MCF 10A (cell line): ENCODE results near the gene TTC7B. TPM values are rescaled to one million over a fixed set of nuclear protein-coding genes. Genes with fewer than 3 reads are reported as not detected.

Experiments used
- BruUV-seq: library from RNA; stranded (reverse); fragments of 400-500 nt; replicated peaks from 2 replicates; lab custom pipeline; 2021; lab: Mats Ljungman, UMichigan
- CTCF ChIA-PET: fragments of 300-600 bp; sonication (Branson Sonifier 250); formaldehyde crosslinking; extraction: SDS; loops from one replicate; lab custom pipeline; 2021; ENCODE audit warnings: antibody characterized with exemption, inconsistent platforms; lab: Yijun Ruan, JAX
- POLR2A ChIA-PET: fragments of 300-600, 350-650 bp; sonication (Branson Sonifier 250); formaldehyde crosslinking; extraction: SDS; loops from one replicate; lab custom pipeline; 2020; ENCODE audit warnings: antibody characterized with exemption, inconsistent platforms; lab: Yijun Ruan, JAX
- DNase-seq: peaks from one replicate; pipeline ENCODE4 v3.0.0-alpha.2; 2018; ENCODE audit not compliant: unreplicated experiment
- H3K27ac Mint-ChIP-seq: one replicate; pipeline ENCODE4 v1.8.0; 2022; ENCODE audit warnings: mild to moderate bottlenecking, low read depth, mixed read lengths; ENCODE audit not compliant: unreplicated experiment
- H3K27me3 Mint-ChIP-seq: one replicate; pipeline ENCODE4 v1.8.0; 2022; ENCODE audit warnings: mixed read lengths; ENCODE audit not compliant: insufficient read depth, unreplicated experiment
- H3K36me3 Mint-ChIP-seq: one replicate; pipeline ENCODE4 v1.8.0; 2022; ENCODE audit warnings: mild to moderate bottlenecking, moderate library complexity, mixed read lengths; ENCODE audit not compliant: insufficient read depth, unreplicated experiment
- H3K4me1 Mint-ChIP-seq: one replicate; pipeline ENCODE4 v1.8.0; 2022; ENCODE audit warnings: mixed read lengths; ENCODE audit not compliant: insufficient read depth, unreplicated experiment
- H3K4me3 Mint-ChIP-seq: one replicate; pipeline ENCODE4 v1.8.0; 2022; ENCODE audit warnings: mild to moderate bottlenecking, moderate library complexity, mixed read lengths; ENCODE audit not compliant: unreplicated experiment
- H3K9me3 Mint-ChIP-seq: one replicate; pipeline ENCODE4 v1.8.0; 2022; ENCODE audit warnings: mixed read lengths; ENCODE audit not compliant: unreplicated experiment
- CTCF ChIP-seq: fragments of 200-600 bp; IDR thresholded peaks from one replicate; pipeline ENCODE4 v1.8.0; 2022; ENCODE audit warnings: antibody characterized with exemption, mild to moderate bottlenecking; ENCODE audit not compliant: unreplicated experiment
- intact Hi-C: fragments of 100-400 bp; cut with micrococcal nuclease; formaldehyde crosslinking; loops from 2 replicates; pipeline ENCODE4 v1.14.1; 2022
- total RNA-seq: library from RNA; stranded (reverse); gene quantifications from 2 replicates; pipeline ENCODE4 v1.2.3, GENCODE V29; 2022

Gene TTC7B
- total RNA-seq, 1 experiment from 2014 or later = 31.1 TPM

GRCh38 chr14:90731487-90731886, 84.7 kb downstream of the TTC7B start:
- no TSS peak for BruUV-seq
- ChIA-PET CTCF (interaction anchor here (0.6 to 1.4 kb wide), 4 partner anchors 10 to 171 kb away, joined by 3 to 5 read pairs (median 3); no protein-coding TSS in a partner anchor), POLR2A (no interaction called here)
- Mint-ChIP-seq H3K27ac (no peak overlapping the region), H3K4me3 (no peak overlapping the region), H3K36me3 (no peaks in the 10 kb centered on the region), H3K27me3 (no peaks in the 10 kb centered on the region), H3K9me3 (no peaks in the 10 kb centered on the region), H3K4me1 (peaks cover 5% of the 10 kb centered on the region)
- intact Hi-C loops = no loop called here
- no peak for TF ChIP-seq CTCF
- DNase-seq = no peak

- intact Hi-C loops = no loop called here
- Mint-ChIP-seq H3K27me3 (no peaks in the 10 kb centered on the region), H3K4me1 (peaks cover 5% of the 10 kb centered on the region), H3K36me3 (no peaks in the 10 kb centered on the region), H3K4me3 (no peak overlapping the region), H3K27ac (no peak overlapping the region), H3K9me3 (no peaks in the 10 kb centered on the region)
- no TSS peak for BruUV-seq
- ChIA-PET POLR2A (no interaction called here), CTCF (interaction anchor here (0.6 to 1.4 kb wide), 4 partner anchors 12 to 80 kb away, joined by 3 to 5 read pairs (median 4); no protein-coding TSS in a partner anchor)
- no peak for DNase-seq
- TF ChIP-seq CTCF = no peak
These were observed 85.9 kb downstream of the TTC7B start for GRCh38 chr14:90730206-90730766.

GRCh38 chr14:90728951-90729350, 87.3 kb downstream of the TTC7B start:
- POLR2A ChIA-PET = interaction anchor here (1.1 kb wide), 1 partner anchor 15 kb away, joined by 3 read pairs; no protein-coding TSS in a partner anchor
- Mint-ChIP-seq H3K36me3 (no peaks in the 10 kb centered on the region), H3K27me3 (no peaks in the 10 kb centered on the region), H3K27ac (no peak overlapping the region), H3K4me3 (no peak overlapping the region), H3K4me1 (peaks cover 5% of the 10 kb centered on the region), H3K9me3 (no peaks in the 10 kb centered on the region)
- intact Hi-C loops = no loop called here
- CTCF ChIA-PET = interaction anchor here (0.8 to 1.3 kb wide), 3 partner anchors 30 to 559 kb away, joined by 3 to 6 read pairs (median 5); no protein-coding TSS in a partner anchor
- no peak for DNase-seq
- no peak for TF ChIP-seq CTCF
- BruUV-seq = no TSS peak

- Mint-ChIP-seq H3K4me1 (peaks cover 5% of the 10 kb centered on the region), H3K36me3 (no peaks in the 10 kb centered on the region), H3K9me3 (no peaks in the 10 kb centered on the region), H3K27me3 (no peaks in the 10 kb centered on the region), H3K27ac (no peak overlapping the region), H3K4me3 (no peak overlapping the region)
- no peak for DNase-seq
- no peak for TF ChIP-seq CTCF
- CTCF ChIA-PET = interaction anchor here (0.6 to 2.4 kb wide), 5 partner anchors 23 to 327 kb away, joined by 3 to 11 read pairs (median 5); no protein-coding TSS in a partner anchor
- no TSS peak for BruUV-seq
- intact Hi-C loops = no loop called here
- POLR2A ChIA-PET = no interaction called here
These were observed 89.1 kb downstream of the TTC7B start for GRCh38 chr14:90727082-90727481.
